GM19372 (cell line): Measurements from ENCODE around the gene FRY.

Source experiments
- ATAC-seq: cut with Tn5 transposase; IDR thresholded peaks from one replicate; pipeline ENCODE4 v1.9.1; 2021; ENCODE audit warnings: mild to moderate bottlenecking, low read depth, moderate library complexity; ENCODE audit not compliant: unreplicated experiment

The FRY gene

DNA sequence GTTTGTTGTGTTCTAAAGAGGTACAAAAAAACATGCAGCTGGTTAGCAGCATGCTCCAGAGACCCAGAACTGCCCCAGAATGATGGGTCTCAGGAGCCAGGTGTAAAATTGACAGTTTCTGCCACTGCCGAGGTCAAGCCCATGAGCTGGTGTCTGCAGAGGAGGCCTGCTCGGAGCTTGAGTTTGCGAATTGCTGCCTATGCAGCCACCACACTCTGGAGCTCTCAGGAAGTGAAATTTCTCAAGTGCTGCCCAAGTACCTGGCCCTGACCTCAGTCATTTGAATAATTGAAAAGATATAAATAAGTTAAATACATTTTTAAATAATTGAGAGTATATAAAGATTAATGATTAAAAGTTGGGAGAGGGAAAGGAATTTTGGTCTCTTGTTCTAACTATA, 217.2 kb downstream of the FRY start:
- peak; percentile 58 for ATAC-seq

DNA sequence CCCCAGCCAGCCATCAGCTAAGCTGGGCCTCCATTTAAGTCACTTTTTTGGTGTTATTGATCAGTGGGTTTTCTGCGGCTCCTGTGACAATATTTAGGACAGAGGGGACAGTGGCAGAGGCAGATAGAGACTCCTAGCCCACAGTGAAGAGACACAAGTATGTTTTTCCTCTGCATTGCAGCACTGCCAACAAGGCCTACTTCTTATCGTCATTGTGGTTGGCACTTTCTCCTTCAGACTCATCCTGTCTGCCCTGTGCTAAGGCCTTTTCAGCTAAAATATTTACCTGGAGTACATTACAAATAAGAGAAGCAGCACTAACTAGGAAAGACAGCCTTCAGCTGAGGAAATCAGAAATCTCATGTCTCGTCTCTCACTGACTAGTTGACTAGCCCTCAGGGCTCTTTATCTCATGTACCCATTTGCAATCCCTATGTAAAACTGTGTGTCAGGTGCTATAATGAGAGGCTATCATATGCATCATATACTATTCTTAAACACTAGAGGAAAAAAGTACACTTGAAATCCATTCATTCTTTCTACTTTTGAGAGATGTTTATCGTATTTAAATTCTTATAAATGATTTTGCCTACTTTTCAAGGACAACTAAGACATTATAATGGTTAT, 221.4 kb downstream of the FRY start:
- ATAC-seq: no peak

DNA sequence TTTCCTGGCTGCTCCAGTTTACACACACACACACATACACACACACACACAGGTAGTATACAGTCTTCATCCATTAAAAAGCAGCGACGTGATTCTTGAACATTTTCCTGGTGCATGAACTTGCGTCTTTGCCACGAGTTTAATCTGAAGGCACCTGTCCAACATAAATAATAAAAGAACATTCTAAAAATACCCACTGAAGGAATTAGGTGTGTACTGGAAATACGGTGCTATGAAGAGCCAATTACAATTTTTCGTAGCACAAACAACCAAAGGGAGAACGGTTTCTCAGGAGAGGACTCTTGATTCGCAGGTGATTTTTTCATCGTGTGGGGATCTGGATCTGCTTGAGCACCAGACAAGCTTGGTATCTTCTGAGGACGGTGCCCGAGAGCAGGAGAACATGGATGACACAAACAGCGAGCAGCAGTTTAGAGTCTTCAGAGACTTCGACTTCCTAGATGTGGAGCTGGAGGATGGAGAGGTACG, 222.4 kb downstream of the FRY start:
- no peak for ATAC-seq

DNA sequence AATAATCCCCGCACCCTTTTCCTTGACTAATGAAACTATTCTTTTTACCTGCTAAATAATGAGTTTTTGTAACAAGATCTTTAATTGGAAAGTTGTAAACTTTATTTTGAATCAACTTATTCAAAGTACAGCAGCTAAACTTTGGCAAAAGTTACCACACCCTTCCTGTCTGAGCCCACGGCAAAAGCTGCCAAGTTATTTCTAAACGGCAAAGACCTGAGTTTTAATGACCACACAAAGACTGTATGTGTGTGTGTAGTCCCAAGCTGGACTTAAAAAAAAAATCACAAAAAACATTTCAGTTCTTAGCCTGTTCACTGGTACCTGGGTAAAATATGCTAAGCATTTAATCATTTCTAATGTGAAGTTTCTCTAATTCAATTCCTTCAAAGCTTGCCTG, 222.8 kb downstream of the FRY start:
- no peak for ATAC-seq

DNA sequence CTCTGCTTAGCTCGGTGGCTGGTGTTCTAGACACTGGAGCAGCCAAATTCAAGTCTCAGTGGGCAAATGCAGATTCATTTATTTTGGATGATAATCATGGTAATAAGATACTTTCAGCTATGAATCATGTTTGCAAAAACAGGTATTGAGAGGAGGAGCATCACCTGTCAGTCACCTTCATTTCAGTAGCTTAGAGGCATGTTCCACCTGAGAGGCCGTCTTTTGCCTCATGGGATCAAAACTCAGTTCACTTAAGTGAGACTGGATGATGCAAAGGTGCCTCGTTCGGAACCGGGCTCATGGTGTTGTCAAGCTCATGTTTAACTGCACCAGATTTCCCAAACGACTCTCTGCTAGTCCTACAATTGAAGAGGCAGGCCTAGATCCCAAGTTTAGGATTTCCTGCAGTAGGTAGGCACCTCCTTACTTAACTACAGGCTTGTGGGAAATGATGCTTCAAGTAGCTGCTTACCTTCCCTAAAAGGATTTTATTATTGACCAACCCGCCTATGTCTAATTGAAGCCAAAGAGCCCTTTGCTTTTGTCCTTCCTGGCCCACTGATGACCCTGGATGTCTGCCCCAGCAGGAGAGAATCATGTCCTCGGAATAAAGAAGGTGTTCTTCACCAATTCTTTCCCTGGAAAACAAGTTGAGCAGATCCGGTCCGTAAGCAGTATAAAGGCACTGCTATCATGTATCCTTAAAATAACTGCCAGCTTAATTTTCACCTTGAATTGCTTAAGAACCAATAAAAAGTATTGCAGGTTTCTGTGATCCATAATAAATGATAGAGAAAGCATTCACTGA, 223.5 kb downstream of the FRY start:
- no peak for ATAC-seq

DNA sequence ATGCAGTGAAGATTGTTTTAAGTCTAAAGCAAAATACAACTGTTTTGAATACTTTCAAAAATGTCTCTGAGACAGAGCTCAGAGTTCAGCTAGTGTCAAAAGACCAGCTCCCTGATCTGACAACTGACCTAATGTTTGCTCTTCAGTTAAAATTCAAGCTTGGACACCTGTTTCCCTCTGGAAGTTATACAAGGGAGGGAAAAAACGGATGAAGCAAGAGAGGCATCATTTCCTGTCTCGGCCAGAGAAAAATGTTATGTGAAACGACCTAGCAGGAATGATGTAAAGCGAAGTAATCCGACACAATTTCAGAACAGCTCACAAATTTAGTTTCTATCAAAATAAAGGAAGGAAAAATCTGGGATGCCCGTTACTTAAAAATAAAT, 224.1 kb downstream of the FRY start:
- ATAC-seq: no peak

DNA sequence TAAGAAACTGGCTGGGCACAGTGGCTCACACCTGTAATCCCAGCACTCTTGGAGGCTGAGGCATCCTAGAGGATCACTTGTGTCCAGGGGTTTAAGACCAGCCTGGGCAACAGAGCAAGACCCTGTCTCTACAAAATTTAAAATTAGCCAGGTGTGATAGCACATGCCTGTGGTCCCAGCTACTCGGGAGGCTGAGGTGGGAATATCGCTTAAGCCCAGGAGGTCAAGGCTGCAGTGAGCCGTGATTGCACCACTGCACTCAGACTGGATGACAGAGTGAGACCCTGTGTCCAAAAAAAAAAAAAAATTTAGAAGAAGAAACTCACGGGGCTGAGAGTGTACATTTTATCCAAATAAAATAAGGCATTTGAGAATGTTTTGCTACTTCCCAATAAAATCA, 224.7 kb downstream of the FRY start:
- no peak for ATAC-seq

DNA sequence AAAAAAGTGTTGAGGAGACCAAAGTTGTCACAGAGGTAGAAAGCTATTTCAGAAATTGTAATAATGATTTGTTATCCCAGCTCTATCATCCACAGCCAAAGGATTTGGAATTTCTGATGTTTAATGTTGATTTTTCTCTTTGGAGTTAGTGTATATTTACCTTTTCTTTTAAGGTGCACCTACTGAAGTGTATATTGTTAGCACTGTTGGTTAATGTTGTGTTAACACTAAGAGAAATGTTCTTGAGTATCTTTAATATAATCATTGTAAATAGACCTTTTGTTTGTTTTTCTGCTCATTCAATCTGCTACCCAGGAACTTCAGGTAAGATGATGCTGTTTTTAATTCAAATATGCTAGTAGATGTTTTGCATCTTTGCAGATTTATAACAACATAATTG, 226.1 kb downstream of the FRY start:
- no peak for ATAC-seq

DNA sequence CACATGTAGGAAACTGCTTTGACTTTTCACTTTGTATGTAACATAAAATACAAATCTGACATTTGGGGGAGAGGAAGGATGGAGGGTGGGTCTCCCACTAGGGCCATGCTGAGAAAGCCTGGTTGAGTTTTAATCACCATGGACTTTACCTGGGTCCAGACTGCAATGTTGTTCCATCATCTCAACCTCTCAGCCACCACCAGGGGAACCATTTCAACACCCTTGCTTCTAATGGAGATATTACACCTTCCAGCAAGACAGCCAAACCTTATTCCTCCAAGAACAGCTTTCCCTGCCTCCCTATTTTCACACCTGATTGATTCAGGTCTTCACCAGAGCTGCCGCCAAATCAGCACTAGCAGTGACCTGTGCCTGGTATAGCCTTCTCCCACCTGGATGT, 227.5 kb downstream of the FRY start:
- ATAC-seq: no peak

DNA sequence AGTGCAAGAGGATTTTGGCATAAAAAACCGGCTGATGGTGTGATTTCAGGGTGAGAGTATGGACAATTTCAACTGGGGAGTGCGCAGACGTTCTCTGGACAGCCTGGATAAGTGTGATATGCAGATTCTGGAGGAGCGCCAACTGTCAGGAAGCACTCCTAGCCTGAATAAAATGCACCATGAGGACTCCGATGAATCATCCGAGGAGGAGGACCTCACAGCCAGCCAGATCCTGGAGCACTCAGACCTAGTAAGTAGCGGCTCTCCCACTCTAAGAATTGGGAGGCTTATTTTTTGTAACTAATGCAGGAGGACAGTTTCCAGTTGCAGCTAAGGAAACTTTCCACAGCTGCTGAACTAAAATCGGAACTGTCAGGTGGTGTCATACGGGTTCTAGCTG, 230.0 kb downstream of the FRY start:
- ATAC-seq: no peak

DNA sequence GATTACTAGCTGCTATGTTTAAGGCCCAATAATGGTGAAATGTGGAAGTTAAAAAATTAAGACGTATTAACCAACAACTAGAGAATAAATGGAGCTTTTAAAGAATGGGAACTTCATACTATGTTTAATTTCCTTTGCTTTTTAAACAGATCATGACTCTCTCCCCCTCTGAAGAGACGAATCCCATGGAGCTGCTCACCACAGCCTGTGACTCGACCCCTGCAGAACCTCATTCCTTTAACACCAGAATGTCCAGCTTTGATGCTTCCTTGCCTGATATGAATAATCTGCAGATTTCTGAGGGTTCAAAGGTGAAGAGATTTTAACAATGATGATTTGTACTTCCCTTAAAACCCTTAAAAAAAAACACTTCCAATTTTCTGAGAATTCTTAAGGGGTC, 230.6 kb downstream of the FRY start:
- no peak for ATAC-seq

DNA sequence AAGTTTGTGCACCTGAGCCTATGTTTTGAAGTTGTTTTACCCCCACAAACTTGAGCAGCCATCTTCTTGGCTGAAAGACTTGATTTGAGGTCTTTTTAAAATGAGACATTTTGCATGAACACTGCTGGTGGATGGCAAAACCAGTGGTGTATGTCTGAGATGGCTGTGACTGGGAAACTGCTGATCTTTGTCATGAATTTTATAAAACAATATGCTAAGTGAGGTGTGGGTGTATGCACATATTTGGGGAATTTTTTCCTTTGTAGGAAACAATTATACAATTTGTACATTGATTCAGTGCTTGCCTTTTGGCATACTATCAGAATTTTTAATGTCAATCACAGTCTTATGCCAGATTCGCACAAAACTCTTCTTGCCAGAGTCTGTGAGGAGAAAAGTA, 231.0 kb downstream of the FRY start:
- ATAC-seq: no peak

DNA sequence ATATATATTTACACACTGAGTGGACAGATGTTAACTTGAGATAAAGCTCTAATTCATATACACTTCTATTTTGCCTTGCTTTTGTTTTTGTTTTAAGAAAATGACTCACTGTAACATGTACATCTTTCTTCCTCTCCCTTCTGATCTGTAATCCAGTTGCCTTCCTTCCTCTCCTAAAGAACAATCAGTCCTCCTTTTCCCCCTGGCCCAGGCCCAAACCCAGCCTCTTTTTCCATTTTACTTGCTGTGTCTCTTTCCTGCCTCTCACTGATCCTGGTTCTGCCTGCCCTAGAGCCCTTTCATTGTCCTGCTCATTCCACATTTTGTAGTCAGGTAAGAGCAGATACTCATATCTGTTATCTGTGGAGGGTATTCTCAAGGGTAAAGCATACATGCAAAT, 232.8 kb downstream of the FRY start:
- ATAC-seq: no peak

DNA sequence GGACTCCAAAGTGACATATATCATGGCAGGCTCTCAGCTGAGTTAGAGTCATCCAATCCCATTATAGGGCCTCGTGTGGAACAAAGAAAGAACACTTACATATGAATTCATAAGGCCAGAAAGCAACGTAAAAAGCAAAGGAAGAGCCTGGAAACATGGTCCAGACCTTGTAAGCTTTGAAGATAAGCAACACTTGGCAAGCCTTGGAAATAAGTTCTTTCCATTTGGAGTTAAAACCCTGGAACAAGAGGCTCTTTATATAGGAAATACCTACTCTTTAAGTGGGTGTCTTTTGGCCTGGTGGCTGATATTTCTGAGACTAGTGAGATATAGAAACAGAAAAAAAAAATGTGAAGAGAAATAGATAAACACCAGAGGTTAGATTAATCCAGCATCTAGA, 234.2 kb downstream of the FRY start:
- ATAC-seq: no peak

DNA sequence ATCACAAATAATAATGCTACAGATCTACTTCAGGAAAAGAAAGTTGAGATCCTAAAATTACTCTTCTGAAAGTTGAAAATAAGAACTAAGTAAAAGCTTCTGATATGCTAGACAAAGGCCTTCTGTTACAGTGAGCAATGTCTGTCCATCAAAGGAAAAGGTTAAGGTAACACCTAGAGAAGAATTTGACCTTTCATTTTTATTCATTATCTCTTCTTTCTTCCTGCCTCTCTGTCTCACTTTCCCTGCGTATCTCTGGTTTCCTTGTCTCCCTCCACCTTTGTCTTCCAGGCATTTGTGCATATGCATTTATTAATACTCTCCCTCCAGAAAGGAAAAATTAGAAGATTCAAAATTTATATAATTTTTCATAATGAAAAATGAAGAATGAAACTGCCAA, 234.6 kb downstream of the FRY start:
- no peak for ATAC-seq

DNA sequence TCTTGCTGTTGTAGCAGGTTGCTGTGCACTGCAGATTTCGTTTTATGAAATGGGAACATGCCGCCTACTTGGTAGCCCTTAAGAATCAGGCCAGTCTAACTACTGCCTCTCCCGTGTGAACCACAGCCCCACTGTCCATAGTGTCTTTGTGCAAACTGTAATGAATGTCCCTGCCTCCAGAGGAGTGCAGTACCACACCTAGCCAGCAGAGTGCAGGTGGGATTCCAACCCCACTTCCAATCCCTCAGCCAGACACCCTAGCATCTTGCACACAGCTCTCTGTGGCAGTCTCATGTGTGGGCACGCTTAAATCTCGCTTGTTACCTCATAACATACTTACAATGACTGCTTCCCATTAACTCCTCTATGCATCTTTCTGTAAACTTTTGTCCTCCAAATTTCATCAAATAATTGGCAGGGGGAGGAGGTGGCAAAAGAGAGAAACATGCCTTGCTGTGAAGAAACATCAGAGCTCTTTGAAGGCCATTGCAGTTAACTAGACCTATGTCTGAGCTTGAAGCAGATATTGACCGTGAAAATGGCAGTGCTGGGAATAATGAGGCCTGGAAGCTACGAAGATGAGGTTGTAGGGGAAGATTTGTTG, 236.4 kb downstream of the FRY start:
- peak; percentile 82 for ATAC-seq

DNA sequence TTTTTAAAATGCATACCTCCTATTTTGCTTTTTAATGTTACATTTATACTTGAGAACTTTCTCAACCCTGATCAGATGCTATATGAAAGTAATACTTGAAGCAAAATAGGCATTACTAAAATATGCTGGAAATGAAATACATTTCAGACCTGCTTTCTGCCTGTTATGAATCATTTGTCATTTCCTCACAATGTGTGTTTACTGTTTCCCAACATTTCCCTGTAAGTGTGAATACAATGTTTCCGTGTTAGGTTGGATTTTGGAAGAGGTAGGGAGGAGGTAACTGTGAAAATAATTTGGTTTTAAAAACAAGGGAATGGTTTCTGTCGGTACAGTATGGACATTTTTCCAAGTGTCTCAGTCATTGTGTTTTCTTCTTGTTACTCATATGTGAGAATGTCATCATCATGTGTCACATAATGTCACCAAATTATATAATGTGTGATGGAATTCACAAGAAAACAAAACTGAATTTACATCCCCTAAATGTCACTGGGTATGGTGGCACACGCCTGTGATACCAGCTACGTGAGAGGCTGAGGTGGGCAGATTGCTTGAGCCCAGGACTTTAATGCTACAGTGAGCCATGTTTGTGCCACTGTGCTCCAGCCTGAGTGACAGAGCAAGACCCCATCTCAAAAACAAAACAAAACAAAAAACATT, 240.6 kb downstream of the FRY start:
- ATAC-seq: no peak

DNA sequence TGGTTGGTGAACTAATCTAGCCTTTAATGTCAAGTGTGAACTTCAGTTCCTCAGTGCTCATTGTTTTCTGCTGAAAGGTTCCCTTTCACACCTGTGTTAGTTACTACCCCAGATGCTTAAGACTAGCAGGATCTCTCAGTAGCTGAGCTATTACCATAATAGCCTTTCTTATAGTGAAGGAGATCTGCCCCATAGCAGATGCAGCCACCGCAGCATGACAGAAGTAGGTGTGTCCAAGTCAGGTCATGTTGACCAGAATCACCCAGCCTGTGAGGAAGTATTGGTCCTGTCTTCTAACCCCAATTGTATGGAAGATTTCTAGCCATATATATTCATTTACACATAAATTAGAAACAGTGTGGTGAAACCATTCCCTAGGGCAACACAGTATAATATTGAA, 246.3 kb downstream of the FRY start:
- ATAC-seq: no peak

DNA sequence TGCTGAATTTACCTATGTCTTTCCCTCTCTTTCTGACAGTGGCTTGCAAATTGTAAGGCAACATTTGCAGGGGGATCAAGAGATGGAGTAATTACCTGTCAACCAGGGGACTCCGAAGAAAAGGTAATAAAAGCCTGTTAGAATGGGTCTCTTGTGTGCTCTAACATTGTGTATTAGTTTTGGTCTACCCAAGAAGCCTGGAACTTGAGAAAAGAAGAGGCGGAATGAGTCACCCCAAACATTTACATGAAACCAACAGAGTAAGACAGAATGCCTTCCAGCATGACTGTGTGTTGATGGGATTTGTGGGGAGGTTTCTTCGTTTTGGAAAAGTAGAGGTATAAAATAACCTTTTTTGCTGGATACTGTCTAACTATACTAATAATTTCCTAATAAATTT, 246.9 kb downstream of the FRY start:
- no peak for ATAC-seq

DNA sequence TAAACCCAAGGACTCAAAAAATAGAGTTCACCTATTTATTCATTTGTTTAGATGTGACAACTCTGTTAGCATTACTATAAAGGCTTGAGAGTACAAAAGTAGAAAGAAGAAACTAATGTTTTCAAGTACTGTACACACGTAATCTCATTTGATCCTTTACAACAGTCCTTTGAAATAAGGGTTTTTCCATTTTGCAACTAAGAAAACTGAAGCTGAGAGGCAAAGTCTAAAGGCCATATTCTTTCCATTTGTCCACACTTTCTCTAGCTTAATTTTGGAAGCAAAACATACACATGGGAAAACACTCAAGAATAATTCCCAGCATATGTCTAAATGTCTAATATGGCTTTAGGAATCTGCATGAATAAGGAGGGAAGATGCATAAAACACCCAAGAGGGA, 249.5 kb downstream of the FRY start:
- ATAC-seq: no peak

DNA sequence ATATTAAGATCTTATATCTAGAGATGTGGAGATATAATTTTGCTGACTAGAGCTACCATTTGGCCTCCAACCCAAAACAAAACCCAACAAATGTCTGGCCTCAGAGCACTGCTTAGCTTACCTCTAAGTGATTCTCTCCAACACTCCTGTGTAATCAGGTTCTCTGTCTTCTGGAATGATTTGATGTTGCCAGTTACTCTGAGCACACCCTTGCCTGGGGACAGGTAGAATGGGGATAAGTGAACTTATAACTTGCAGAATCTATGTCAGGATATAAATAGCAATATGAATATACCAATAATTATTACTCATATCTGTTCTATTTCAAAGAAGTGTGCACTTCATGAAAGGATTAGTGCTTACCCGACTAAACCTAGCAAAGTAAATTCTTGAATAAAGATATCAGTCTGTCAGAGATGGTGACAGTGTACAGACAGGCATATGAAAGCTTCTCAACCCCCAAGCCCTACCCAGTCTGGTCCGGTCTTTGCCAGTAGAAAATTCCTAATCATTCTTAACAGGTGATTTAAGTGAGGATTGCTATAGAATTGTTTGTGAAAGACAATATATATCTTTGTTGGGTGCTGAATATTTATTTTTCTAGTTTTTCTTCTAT, 250.6 kb downstream of the FRY start:
- no peak for ATAC-seq
